Activated T-cell treated with anti-CD3 and anti-CD28 coated beads, Interleukin-2, amount 50 U/mL, for 4 hours (primary cell): ENCODE data around the gene CACNA2D1. TPM values are rescaled to one million over a fixed set of nuclear protein-coding genes. Genes with fewer than 3 reads are reported as not detected.

Experiments
- ATAC-seq, 2 donors: fragments of 200-7000 bp; cut with Tn5 transposase; one replicate each; pipeline ENCODE4 v1.10.0; 2021
- DNase-seq: peaks from one replicate; pipeline ENCODE4 v3.0.0-alpha.2; 2020
- H3K27me3 Mint-ChIP-seq: one replicate; pipeline ENCODE4 v1.8.0; 2021; ENCODE audit warnings: low read depth, mixed read lengths
- H3K36me3 Mint-ChIP-seq: one replicate; pipeline ENCODE4 v1.8.0; 2022; ENCODE audit warnings: mixed read lengths; ENCODE audit not compliant: insufficient read depth
- H3K4me1 Mint-ChIP-seq: one replicate; pipeline ENCODE4 v1.8.0; 2021; ENCODE audit warnings: low read depth, mixed read lengths
- H3K4me3 Mint-ChIP-seq: one replicate; pipeline ENCODE4 v1.8.0; 2021; ENCODE audit warnings: mild to moderate bottlenecking, moderate library complexity, mixed read lengths
- H3K9me3 Mint-ChIP-seq: one replicate; pipeline ENCODE4 v1.8.0; 2021; ENCODE audit warnings: mixed read lengths
- total RNA-seq, 3 donors: library from RNA; stranded (reverse); gene quantifications; one replicate each; pipeline ENCODE4 v1.2.1, GENCODE V29; 2021

CACNA2D1 gene
- total RNA-seq, 3 donors from 2014 or later, result 0.03 to 0.24 (median 0.18) TPM

DNA sequence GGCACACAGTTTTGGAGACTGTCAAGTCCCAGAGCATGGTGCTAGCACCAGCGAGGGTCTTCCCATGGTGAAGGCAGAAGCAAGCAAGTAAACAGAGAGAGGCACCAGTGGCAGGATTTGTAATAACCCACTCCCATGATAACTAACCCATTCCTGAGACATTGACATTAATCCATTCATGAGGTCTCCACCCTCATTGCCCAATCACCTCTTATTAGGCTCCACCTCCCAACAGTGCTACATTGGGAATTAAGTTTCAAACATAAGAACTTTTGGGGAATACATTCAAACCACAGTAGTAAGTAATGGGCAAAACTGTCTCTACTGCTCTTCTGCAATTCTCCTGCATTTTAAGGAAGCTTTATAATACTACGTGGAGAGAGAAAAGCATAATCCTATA is 193.6 kb downstream of the CACNA2D1 start:
- ATAC-seq (no peak), DNase-seq (no peak)
- Mint-ChIP-seq H3K36me3 (no peaks in the 10 kb centered on the region), H3K4me1 (no peaks in the 10 kb centered on the region), H3K27me3 (no peaks in the 10 kb centered on the region), H3K4me3 (no peak overlapping the region), H3K9me3 (no peaks in the 10 kb centered on the region)

DNA sequence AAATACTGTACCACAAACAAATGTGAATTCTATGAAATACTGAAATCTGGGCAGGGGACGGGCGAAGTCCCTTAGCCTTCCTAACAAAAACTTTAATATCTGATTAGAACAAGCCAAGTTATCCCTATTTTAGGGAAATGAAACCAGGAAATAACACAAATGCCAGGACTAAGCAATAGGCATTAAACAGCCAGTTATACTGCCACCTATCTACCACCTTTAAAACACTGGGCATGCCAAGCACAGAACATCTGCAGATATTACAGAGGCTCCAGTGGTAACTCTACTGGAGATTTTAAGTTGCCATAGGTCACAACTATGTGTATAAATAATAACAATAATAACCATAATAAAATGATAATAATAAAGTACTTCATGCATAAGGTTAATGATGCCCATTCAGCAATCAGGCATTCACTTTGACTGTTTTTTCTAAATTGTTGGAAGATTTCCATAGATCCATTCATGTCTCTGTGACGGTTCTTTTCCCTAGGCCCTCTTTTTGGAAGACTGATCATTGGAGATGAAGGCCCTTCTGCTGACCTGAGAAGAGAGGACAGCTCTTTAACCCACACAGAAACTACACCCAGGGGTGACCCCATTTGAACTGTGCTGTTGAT is 195.7 kb downstream of the CACNA2D1 start:
- Mint-ChIP-seq H3K27me3 (no peaks in the 10 kb centered on the region), H3K36me3 (no peaks in the 10 kb centered on the region), H3K4me3 (no peak overlapping the region), H3K9me3 (no peaks in the 10 kb centered on the region), H3K4me1 (no peaks in the 10 kb centered on the region)
- ATAC-seq, result no peak
- DNase-seq, result no peak

DNA sequence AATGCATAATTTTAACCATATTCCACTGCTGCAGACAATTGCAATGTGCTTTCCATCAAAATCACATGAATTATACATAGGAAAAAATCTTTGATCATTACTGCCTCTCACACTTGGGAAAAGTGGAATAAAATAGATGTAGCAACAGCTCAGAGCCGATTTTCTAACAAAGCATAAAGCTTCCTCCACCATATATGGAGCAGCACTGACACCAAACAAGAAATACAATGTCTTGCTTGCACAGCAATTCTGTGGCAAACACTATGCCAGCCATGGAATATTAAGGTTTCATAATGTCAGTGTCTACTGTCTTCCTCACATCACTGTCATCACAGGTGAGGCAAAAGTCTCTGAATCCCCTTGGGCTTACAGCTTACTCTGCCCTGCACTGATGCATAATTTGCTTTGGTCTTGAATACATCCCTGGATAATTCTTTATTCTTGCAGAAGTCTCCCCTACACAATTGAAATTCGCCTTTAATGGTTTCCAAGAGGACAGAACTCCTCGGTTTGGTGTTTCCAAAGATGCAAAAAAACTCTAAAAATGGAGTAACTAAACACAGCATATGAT is 198.5 kb downstream of the CACNA2D1 start:
- no peak for DNase-seq
- Mint-ChIP-seq H3K9me3 (no peaks in the 10 kb centered on the region), H3K4me3 (no peak overlapping the region), H3K4me1 (no peaks in the 10 kb centered on the region), H3K27me3 (no peaks in the 10 kb centered on the region), H3K36me3 (no peaks in the 10 kb centered on the region)
- no peak for ATAC-seq

GRCh38 chr7:82241356-82241755 is 202.2 kb downstream of the CACNA2D1 start:
- no peak for ATAC-seq
- Mint-ChIP-seq H3K4me1 (no peaks in the 10 kb centered on the region), H3K9me3 (no peaks in the 10 kb centered on the region), H3K27me3 (no peaks in the 10 kb centered on the region), H3K4me3 (no peak overlapping the region), H3K36me3 (no peaks in the 10 kb centered on the region)
- DNase-seq, result no peak

DNA sequence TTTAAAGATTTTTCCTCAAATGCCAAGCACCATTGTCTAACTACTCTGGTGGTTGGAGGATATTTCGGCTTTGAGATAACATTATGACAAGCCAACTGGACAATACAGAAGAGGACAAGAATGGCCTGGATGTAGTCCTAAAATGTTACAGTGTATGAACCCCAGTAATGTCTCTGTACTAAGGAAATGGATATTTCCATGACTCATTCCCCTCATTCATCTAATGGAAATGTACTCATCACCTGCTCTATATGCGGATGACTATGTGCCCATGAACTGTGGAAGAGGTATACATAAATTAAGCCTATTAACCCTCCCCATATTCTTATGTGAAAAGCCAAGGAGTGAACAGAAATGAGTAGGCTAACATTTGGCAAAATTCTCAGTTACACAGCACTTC is 207.9 kb downstream of the CACNA2D1 start:
- Mint-ChIP-seq H3K4me1 (no peaks in the 10 kb centered on the region), H3K9me3 (no peaks in the 10 kb centered on the region), H3K4me3 (no peak overlapping the region), H3K36me3 (no peaks in the 10 kb centered on the region), H3K27me3 (no peaks in the 10 kb centered on the region)
- ATAC-seq, result no peak
- DNase-seq, result no peak

GRCh38 chr7:82234457-82235049 is 209.0 kb downstream of the CACNA2D1 start:
- DNase-seq (no peak), ATAC-seq (no peak)
- H3K4me1 Mint-ChIP-seq, result no peaks in the 10 kb centered on the region
- no peaks in the 10 kb centered on the region for H3K9me3 Mint-ChIP-seq
- no peaks in the 10 kb centered on the region for H3K27me3 Mint-ChIP-seq
- no peaks in the 10 kb centered on the region for H3K36me3 Mint-ChIP-seq
- H3K4me3 Mint-ChIP-seq, result no peak overlapping the region

- H3K4me1 Mint-ChIP-seq, result no peaks in the 10 kb centered on the region
- DNase-seq, result no peak
These were observed 212.6 kb downstream of the CACNA2D1 start for GRCh38 chr7:82230811-82231581.

GRCh38 chr7:82229164-82229563 is 214.4 kb downstream of the CACNA2D1 start:
- Mint-ChIP-seq H3K4me1 (no peaks in the 10 kb centered on the region), H3K9me3 (no peaks in the 10 kb centered on the region), H3K4me3 (no peak overlapping the region), H3K27me3 (no peaks in the 10 kb centered on the region), H3K36me3 (no peaks in the 10 kb centered on the region)
- ATAC-seq (no peak), DNase-seq (no peak)

More at GRCh38 chr7:82230811-82231581, 212.6 kb downstream of the CACNA2D1 start:
- H3K36me3 Mint-ChIP-seq, result no peaks in the 10 kb centered on the region
- H3K27me3 Mint-ChIP-seq, result no peaks in the 10 kb centered on the region
- H3K4me3 Mint-ChIP-seq, result no peak overlapping the region
- ATAC-seq, result no peak
- H3K9me3 Mint-ChIP-seq, result no peaks in the 10 kb centered on the region

GRCh38 chr7:82226191-82226590 is 217.4 kb downstream of the CACNA2D1 start:
- Mint-ChIP-seq H3K4me3 (no peak overlapping the region), H3K4me1 (no peaks in the 10 kb centered on the region), H3K9me3 (no peaks in the 10 kb centered on the region), H3K27me3 (no peaks in the 10 kb centered on the region), H3K36me3 (no peaks in the 10 kb centered on the region)
- ATAC-seq (no peak), DNase-seq (no peak)

- Mint-ChIP-seq H3K27me3 (no peaks in the 10 kb centered on the region), H3K36me3 (no peaks in the 10 kb centered on the region), H3K9me3 (no peaks in the 10 kb centered on the region), H3K4me1 (no peaks in the 10 kb centered on the region), H3K4me3 (no peak overlapping the region)
- no peak for ATAC-seq
- no peak for DNase-seq
These were observed 219.0 kb downstream of the CACNA2D1 start for GRCh38 chr7:82224529-82224928.

DNA sequence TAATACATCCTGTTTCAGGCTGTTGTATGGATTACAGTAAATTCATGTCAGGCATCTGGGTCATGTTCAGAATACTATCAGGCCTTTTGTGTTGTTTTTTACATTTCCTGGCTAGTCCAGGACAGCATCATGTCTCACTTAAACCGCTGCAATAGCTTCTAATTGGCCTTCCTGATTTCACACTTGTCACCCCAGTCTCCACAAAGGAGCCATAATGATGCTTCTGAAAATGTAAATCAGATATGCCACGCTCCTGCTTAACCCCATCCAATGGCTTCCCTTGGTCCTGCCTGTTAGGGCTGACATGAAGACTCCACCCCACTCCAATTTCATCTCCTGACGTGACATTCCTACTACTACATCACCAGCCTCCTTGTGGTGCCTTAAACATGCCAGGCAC is 220.0 kb downstream of the CACNA2D1 start:
- no peak overlapping the region for H3K4me3 Mint-ChIP-seq
- DNase-seq, result no peak
- no peaks in the 10 kb centered on the region for H3K4me1 Mint-ChIP-seq
- no peaks in the 10 kb centered on the region for H3K9me3 Mint-ChIP-seq
- ATAC-seq, result no peak
- H3K27me3 Mint-ChIP-seq, result no peaks in the 10 kb centered on the region
- H3K36me3 Mint-ChIP-seq, result no peaks in the 10 kb centered on the region

DNA sequence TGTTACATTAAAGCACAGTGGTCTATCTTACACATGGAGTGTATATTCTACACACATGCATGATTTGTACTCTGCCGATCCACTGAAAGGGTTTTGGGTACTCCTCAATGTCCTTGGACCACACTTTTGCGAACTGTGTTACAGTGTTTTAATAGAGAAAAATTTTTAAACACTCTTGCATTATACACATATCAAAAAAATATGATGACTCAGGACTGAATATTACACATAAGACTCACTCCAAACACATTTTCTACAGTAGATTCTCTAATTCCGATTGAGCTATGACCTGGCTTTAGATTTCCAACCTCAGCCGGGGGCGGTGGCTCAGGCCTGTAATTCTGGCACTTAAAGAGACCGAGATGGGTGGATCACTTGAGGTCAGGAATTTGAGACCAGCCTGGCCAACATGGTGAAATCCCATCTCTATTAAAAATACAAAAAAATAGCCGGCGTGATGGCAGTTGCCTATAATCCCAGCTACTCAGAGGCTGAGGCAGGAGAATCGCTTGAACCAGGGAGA is 222.4 kb downstream of the CACNA2D1 start:
- H3K9me3 Mint-ChIP-seq, result no peaks in the 10 kb centered on the region
- H3K27me3 Mint-ChIP-seq, result no peaks in the 10 kb centered on the region
- DNase-seq (no peak), ATAC-seq (no peak)
- no peaks in the 10 kb centered on the region for H3K36me3 Mint-ChIP-seq
- no peaks in the 10 kb centered on the region for H3K4me1 Mint-ChIP-seq
- H3K4me3 Mint-ChIP-seq, result no peak overlapping the region

- no peaks in the 10 kb centered on the region for H3K27me3 Mint-ChIP-seq
- ATAC-seq (no peak), DNase-seq (no peak)
- H3K4me3 Mint-ChIP-seq, result no peak overlapping the region
- H3K9me3 Mint-ChIP-seq, result peaks cover 5% of the 10 kb centered on the region
- H3K36me3 Mint-ChIP-seq, result no peaks in the 10 kb centered on the region
- H3K4me1 Mint-ChIP-seq, result no peaks in the 10 kb centered on the region
These were observed 231.1 kb downstream of the CACNA2D1 start for GRCh38 chr7:82212466-82212865.

- Mint-ChIP-seq H3K36me3 (no peaks in the 10 kb centered on the region), H3K4me1 (no peaks in the 10 kb centered on the region), H3K4me3 (no peak overlapping the region), H3K27me3 (no peaks in the 10 kb centered on the region), H3K9me3 (peaks cover 5% of the 10 kb centered on the region)
- no peak for ATAC-seq
- DNase-seq, result no peak
These were observed 232.2 kb downstream of the CACNA2D1 start for GRCh38 chr7:82211333-82211732.
